ENCODE measurements around the gene ZNF536.

GRCh38 chr19:30379841-30380610, 7.8 kb downstream of the ZNF536 start:
- TF ChIP-seq POLR2A (IDR thresholded peaks at IDR 0.05; ENCODE audit: low read depth, low read length) (no peak), CTCF (IDR thresholded peaks at IDR 0.05 in 2 of 3, conservative IDR thresholded peaks at IDR 0.05 in 1 of 3; ENCODE audit: control insufficient read depth in 2 of 3, extremely low read depth in 1 of 3, insufficient read depth in 1 of 3, low read depth in 3 of 3, low read length in 3 of 3) (no peak), ATF3 (IDR thresholded peaks at IDR 0.05; ENCODE audit: borderline replicate concordance, extremely low read depth, low read depth, low read length) (no peak), NR2C2 (IDR thresholded peaks at IDR 0.05; ENCODE audit: borderline replicate concordance, control insufficient read depth, insufficient read length, low read depth) (no peak), BACH1 (IDR thresholded peaks at IDR 0.05; ENCODE audit: borderline replicate concordance) (no peak), TAF1 (IDR thresholded peaks at IDR 0.05; ENCODE audit: borderline replicate concordance, low read depth, low read length) (no peak), ZSCAN29 (IDR thresholded peaks at IDR 0.05) (no peak), NR2F1 (conservative IDR thresholded peaks at IDR 0.05) (no peak), MAX (IDR thresholded peaks at IDR 0.05; ENCODE audit: low read depth, low read length) (no peak), GABPA (IDR thresholded peaks at IDR 0.05; ENCODE audit: low read depth) (no peak), NBN (IDR thresholded peaks at IDR 0.05) (no peak), POLR2AphosphoS5 (IDR thresholded peaks at IDR 0.05; ENCODE audit: low read length) (no peak)
